Superior temporal gyrus (tissue), 1 donor: ENCODE data around the gene PARVB.

ENCODE experiments used
- DNase-seq: peaks from one replicate; pipeline ENCODE4 v3.0.0-alpha.2; 2016; ENCODE audit errors: extremely low spot score

The PARVB gene

DNA sequence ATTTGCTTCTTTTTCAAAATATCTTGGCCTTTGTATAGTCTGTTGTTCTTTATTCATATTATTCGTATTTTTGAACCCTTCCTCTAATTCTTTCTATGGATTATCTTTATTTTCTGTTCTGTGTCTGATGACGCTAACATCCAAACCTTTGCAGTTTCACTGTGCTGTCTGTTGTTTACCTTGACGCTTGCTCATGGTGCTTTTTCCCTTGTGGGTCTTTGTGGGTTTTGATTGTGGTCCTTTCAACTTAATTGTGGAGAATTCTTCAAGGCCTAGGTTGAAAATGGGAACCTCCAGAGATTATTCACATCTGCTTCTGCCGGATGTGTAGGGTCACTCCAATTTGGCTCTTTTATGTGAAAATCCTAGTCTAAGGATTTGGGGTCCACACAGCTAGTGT lies 191.2 kb downstream of the PARVB start:
- no peak for DNase-seq

DNA sequence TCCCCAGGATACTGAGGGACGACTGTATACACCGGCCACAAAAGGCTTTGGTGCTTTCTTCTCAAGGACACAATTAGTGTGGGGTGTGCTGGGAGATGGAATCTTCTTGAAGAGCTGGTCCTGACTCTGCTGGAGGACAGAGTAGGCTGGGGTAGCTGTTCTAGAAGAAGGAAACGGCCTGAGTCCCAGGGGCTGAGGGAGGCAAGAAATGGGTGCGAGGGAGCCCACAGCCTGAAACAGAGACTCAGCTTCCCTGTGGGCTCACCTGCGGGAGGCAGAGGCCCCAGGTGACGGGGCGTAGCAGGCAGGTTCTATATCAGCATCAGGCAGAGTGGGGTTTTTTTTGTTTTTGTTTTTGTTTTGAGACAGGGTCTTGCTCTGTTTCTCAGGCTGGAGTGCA lies 193.2 kb downstream of the PARVB start:
- no peak for DNase-seq

DNA sequence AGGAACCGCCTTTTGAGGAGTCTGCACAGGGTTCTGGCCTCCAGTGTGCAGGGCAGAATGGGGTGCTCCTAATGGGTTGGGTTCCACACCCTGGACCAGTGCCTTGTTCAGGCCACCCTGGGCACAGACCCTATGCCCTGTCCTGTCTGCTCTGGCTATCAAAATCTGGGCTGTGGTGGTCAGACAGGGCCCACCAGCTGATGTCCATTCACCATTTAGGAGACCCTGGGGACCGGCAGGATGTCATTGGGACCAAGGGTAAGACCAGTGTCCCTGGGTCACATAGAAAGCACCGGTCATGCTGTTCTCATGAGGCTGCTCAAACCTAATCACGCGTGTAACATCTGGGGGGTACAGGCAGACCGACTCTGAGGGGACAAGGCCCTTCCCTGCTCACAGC lies 194.0 kb downstream of the PARVB start:
- DNase-seq, result no peak

DNA sequence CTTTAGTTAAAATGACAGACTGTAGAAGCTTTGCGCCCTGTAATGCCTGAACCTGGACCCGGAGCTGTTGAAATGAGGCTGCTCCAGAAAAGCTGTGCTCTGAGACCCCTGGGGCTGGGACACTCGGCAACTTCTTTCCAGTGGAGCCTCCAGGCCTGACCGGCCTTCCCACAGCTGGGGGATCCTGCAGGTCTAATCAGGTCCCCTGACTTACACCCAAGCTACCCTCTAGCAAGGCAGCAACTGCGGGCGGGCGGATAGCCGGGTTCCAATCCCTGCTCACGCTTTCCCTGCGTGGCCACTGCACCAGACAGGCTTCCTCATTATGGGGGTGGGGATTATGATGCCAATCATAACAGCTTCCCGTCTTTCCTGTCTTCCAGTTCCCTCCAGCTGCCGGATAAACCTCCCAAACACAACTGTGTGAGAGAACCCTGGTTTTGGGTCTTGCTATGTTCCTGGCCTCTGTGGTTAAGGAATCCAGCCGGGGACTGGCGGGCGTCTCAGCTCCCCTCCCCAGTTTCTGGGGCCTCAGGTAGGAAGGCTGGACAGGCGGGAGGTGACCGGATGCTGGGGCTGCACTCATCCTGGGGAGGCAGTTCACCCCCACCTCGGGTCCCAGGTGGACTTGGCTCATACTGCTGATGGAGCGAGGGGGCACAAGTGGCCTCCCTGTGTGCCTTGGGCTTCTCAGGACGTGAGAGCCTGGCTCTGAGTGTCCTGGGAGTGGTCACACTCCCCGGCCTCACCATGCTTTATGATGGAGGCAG lies 195.2 kb downstream of the PARVB start:
- DNase-seq, result no peak

DNA sequence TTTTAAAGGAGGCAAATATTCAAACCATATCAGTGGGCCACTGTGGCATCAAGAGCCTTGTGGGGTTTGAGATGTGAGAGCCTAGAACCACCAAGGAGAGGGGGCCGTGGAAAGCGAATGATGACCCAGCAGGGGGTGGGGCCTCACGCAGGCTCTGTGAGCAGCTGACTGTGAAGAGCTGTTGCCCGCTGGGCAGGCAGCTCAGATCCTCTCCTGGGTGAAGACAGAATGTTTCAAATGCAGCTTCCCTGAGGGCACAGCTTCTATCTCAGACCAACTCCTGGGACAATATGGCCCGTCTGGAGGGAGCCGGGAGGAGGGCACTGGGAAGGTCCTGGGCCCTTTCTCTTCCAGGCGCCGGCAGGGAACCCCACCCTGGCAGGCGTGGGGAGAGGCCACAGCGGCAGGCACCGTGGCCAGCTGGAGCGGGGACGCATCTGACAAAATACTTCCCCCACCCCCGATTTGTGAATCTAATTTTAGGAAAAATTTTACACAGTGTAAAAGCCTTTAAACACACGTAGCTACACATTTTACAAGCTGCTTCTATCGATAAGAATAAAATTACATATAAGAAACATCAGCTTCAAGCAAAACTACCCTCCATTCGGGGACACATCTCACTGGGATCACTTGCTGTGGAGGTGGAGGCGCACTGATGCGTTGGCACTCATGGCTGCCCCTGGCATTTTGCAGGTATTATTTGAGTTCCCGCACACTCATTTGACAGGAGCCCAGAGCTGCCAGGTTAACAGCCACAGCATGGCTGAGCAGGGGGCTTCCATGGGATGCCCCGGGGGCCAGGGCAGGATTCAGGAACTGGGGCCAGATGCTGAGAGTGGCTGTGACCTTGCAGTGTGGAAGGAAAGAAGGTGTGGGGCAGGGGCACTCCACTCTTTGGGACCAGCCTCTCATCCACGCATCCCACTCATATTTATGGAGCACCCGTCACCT lies 196.9 kb downstream of the PARVB start:
- no peak for DNase-seq

DNA sequence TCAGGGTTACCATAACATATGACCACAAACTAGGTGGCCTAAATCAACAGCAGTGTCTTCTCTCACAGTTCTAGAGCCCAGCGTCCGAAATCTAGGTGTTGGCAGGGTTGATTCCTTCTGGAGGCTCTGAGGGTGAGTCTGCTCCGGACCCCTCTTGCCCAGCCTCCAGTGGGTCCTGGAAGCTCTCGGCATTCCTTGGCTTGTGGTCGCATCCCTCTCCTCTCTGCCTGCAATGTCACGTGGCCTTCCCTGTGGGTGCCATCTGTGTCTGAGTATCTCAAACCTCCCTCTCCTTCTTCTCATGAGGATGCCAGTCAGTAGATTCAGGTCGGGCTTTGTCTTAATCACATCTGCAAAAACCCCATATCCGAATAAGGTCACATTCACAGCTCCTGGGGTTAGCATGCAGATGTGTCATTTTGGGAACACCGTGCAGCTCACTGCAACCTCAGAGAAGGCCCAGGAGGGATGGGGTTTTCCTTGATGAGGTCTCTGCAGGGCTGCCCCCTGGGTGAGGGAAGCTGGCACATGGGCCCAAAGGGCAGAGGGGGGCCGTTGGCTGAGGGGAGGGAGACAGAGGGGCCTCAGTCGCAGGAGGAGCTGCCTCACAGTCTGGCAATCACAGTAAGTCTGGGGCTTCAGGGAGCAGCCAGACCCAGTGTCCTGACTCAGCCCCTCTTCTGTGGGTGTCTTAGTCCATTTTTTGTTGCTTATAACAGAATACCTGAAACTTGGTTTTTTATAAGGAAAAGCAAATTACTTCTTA lies 197.8 kb downstream of the PARVB start:
- DNase-seq, result no peak
